ENCODE data around the gene UBTD2. TPM values are rescaled to one million over a fixed set of nuclear protein-coding genes. Genes with fewer than 3 reads are reported as not detected.
"Not testable (repeated sequence)": the region's sequence is repeated elsewhere in the genome, so short reads cannot be mapped to it uniquely, and the experiment has no call there.

UBTD2 gene
- total RNA-seq, 1 donor from 2014 or later: 81.9 TPM

DNA sequence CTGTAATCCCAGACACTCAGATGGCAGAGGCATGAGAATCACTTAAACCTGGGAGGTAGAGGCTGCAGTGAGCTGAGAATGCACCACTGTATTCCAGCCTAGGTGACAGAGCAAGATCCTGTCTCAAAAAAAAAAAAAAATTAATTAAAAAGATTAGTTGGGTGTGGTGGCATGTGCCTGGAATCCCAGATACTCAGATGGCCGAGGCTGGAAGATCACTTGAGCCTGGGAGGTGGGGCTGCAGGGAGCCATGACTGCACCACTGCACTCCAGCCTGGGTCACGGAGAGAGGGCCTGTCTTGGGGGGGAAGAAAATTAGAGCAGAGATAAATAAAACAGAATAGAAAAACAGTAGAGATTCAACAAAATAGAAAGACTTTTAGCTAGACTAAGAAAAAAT, 34.9 kb downstream of the UBTD2 start:
- DNase-seq: no peak

DNA sequence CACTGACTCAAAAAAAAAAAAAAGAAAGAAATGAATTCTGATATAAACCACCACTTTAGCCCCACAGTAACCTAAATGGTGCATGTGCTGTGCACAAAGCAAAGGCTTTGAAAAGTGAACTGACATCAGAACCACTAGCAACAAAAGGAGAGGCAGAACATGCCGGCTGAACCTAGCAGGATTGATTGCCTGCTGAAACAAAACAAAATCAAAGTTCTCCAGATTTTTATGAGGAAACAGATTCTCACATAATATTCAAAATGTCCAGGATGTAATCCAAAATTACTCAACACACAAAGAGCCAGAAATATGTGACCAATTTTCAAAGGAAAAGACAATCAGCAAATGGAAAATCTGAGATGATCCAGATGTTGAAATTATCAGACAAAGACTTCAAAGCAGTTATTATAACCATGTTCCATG, 37.9 kb downstream of the UBTD2 start:
- no peak for DNase-seq

DNA sequence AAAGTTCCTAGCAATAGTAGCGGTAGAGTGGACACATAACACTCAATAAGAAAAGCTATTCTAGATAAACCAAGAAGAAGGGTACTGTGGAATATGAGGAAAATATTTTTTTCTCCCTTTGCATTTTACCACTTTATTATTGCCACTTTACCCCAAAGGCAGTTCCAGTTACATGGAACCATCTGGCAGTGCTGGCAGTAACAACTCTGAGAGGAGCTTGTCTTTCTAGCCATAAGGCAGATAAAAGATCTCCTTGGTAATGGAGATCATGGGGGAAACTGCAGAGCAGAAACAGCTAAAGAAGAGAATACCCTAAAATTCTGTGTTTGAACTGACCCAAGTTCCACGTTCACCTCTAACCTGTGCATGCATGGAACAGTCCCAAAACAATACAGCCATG, 38.5 kb downstream of the UBTD2 start:
- no peak for DNase-seq

DNA sequence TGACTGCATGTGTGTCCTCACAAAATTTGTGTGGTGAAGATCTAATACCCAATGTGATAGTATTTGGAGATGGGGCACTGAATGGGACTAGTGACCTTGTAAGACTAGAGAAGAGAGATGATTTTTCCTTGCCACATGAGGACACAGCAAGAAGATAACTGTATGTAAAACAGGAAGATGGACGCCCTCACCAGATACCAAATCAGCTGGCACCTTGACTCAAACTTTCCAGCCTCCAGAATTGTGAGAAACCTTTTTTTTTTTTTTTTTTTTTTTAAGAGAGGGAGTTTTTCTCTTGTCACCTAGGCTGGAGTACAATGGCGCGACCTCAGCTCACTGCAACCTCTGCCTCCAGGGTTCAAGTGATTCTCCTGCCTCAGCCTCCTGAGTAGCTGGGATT, 40.3 kb downstream of the UBTD2 start:
- DNase-seq: no peak

DNA sequence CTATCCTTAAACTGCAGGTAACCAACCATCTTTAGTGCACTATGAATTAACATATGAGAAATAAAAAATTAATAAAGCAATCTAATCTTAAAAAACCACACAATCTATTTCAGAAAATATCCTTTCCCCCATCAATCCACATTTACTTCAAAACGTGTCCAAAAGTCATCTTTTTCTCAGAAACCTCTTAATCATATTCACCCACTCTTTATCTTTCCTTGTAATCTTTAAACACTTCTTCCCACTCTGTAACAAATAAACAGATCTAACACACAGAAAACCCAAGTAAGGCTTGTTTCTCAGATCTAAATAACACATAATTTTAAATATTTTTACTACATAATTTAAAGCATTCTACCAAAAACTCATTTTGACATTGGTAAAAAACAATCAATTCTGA, 45.2 kb downstream of the UBTD2 start:
- no peak for DNase-seq

DNA sequence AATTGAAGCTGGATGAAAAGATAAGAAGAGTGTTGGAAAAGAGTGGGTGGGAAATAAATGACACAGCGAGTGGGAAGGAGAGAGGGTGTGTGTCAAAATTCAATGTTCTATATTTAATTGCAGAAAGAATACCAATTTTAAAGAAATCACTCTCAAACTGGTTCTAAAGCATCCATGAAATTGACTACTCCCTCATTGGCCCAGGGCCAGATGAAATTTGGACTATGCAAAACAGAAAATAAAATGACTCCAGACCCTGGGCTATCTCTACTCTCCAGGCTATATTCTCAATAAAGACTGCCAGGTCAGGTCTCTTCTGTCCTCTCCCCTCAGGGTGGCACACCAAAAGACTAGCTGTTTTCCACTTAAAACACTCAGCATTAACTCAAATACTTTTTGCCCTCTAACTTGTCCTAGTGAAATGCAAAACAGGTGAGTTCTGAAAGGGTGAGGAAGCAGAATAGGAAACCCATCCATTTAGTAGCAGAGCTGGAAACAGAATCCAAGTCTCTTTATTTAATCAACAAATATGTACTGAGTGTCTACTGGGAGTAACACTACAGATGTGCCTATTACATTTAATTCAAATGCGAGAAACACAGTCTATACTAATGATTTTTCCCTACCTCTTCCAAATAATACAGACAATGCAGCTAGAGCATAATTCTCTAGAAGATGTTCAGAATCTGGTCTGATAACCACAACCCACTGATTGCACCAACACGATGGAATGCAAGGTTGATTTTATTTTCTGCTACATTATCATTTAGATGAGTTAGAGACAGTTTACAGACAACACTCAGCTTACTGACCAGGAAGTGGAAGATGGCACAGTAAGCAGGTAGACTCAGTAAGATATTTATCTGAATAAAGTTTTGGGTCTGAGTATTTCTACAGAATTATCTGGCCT, 47.5 kb downstream of the UBTD2 start:
- DNase-seq: no peak

DNA sequence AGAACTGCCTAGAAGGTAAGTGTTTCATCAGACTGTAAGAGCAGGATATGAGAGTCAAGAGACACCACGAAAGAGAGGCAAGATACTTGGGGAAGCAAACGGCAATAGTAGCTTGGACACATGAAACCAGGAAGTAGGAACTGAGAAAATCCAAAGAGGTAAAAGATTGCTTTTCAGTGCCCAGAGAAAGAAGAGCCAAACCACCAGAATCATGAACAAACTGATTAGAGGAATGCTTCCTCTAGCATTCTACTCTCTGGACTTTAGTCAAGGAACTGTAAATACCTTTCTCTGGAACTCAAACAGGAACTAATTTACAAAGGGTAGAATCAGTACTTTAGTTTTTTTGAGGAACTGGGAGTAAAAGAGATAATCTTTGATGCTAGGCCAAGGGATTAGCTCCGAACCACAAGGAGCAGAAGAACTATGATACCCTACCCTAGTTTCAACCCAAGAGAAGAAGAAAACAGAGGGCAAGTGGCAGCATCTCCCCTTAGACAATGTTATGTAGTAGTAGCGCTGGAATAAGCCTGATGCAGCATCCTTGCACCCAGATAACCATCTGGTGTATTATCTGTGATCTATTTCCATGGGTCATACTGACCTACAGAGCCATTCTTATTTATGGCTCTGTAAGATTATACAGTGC, 48.3 kb downstream of the UBTD2 start:
- no peak for DNase-seq

DNA sequence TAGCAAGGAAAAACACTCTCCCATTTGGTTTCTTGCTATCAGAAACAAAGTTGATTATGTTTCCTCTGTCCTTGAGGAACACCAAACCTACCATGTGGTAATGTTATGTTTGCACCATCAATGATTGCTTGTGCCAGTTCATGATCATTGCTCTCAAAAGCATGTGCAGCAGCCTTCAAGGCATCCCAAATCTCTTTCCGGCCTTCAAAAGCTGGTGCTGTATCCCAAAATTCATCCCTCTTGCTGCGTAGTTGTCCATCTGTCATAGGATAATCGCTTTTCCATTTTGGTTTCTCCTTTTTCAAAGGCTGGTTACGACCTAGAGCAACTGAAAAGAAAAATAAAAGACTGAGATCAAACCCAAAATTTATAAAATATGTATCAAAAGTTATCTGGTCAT, 49.5 kb downstream of the UBTD2 start:
- DNase-seq: no peak

DNA sequence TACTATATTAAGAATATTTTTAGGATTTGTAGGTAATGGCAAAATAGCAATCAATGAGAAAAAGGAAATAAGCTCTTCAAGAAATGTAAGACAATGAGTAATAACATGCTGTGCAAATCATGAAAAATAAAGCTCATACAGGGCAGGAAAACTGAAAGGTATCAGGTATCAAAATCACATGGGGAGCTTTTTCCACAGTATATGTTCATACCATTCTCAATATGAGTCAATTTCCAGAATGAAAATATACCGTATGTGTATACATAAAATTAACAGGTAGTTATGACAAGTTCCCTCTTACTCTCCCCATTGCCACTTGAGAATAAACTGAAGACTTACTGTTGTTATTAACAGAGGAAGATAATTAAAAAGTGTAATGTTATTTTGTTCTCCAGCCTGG, 53.7 kb downstream of the UBTD2 start:
- no peak for DNase-seq

DNA sequence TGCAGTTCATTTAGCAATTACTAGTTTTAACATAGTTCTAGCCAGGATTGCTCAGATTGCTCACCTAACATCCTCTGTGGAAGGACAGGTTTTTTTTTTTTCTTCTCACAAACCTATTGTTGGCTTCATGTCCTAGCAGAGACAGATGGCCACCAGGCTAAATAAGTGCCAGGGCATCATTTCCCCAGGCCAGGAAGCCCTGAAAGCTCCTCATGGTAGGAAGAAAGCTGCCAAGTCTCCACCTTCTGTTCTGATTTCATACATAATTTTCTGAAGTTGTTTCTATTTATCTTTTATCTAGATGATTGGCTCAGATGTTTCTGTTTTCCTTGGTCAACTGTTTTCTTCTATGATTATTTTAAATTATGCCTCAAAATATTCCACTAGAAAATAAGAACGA, 58.6 kb downstream of the UBTD2 start:
- no peak for DNase-seq

DNA sequence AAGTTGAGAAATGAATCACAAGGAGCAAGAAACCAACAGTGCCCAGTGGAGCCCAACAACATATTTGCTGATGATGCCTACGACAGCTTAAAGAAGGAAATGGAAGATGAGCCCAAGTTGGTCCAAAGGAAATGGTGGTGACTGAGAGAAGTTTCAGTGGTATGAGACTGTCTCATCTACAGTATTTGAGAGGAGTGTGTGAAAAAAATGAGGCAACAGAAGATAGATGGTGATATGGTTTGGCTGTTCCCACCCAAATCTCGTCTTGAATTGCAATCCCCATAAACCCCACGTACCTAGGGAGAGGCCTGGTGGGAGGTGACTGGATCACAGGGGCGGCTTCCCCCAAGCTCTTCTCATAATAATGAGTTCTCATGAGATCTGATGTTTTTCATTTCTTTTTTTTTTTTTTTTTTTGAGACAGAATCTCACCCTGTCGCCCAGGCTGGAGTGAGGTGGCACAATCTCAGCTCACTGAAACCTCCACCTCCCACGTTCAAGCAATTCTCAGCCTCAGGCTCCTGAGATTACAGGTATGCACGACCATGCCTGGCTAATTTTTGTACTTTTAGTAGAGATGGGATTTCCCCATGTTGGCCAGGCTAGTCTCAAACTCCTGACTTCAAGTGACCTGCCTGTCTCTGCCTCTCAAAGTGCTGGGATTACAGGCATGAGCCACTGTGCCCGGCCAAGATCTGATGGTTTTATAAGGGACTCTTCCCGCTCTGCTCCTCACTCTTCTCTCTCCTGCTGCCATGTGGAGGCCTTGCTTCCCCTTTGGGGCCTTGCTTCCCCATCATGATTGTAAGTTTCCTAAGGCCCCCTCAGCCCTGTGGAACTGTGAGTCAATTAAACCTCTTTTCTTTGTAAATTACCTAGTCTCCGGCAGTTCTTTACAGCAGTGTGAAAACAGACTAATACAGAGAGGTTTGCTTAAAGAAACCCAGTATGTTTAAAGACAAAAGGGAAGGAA, 59.4 kb downstream of the UBTD2 start:
- no peak for DNase-seq

DNA sequence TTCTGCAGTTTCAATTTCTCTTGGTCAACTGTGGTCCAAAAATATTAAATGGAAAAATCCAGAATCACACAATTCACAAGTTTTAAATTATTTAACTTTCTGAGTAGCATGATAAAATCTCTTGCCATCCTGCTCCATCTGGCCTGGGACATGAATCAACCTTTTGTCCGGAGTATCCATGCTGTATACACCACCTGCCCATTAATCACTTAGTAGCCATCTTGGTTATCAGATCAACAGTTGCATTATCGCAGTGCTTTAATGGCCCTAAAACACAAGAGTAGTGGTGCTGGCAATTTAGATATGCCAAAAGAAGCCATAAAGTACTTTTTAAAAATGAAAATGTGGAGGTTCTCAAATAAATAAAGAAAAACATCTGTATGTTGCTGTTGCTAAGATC, 64.3 kb downstream of the UBTD2 start:
- DNase-seq: no peak

DNA sequence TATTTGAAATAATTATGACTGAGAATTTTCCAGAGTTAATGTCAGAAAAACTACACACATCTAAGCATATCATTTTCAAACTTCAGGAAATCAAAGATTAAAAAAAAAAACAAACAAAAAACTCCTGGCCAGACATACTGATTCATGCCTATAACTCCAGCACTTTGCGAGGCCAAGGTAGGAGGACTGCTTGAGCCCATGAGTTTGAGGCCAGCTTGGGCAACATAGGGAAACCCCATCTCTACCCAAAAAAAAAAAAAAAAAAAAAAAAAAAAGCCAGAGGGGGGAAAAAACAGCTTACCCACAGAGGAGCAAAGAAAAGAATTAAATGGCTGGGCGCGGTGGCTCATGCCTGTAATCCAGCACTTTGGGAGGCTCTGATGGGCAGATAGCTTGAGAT, 67.2 kb downstream of the UBTD2 start:
- DNase-seq: no peak

DNA sequence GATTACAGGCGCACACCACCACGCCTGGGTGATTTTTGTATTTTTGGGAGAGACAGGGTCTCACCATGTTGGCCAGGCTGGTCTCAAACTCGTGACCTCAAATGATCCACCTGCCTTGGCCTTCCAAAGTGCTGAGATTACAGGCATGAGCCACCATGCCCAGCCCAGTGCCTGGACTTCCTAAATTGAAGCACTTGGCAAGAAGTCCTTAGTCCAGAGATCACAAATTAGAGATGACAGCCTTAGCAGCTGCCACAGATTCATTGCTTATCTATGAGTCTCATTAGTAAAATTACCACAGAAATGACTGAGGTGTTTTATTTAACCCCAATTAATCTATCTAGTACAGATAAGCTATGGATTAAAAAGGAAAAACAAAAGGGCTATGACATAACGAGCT, 70.4 kb downstream of the UBTD2 start:
- DNase-seq: no peak

DNA sequence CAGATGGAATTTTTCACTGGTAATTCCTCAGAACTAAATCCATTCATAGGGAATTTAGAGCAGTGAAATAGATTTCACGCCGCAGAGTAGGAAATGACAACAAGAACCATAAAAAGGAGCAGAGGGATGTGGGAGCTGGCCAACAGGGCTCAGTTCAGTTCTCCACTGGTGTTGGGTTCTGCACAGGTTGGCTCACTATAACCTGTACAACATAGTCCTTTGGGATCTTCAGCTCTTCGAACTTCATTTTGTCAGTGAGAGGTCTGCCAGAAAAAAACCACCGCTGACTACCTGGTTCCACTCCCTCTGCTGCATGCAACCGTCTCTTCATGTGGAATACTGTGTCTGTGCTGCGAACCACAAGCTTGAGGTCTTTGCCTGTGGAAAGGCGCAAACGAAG, 71.9 kb downstream of the UBTD2 start:
- DNase-seq: no peak

DNA sequence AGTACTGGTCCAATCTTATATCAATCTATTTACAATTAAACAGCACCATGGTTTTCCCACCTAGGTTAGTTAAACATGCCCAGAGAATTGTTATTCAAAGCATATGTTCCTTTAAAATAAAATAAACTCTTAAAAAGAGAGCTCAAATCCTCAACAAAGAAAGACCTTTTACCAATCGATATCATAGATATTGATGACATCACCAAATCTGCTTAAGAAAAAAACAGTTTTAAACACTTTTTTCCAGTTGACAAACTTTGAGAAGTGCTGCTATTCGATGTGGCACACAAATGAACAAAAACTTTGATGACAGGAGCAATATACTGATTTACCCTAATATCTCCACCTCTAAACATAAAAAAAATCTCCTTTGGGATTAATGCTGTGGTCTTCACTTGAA, 73.8 kb downstream of the UBTD2 start:
- DNase-seq: no peak

DNA sequence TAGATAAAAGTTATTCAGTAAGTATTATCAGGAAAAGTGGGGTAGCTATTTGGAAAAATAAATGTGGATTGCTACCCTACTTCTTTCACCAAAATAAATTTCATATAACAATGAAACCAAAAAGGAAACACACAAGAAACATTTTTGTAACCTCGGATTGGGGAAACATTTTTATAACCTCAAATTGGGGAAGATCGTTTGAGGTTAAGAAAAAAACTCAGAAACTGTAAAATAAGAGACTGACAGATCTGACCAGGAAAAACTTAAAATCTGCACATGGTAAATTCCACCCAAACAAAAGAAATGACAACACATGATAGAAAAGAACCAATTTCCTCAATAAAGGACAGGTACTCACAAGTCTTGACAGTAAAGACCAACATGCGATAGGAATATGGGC, 76.1 kb downstream of the UBTD2 start:
- DNase-seq: no peak

DNA sequence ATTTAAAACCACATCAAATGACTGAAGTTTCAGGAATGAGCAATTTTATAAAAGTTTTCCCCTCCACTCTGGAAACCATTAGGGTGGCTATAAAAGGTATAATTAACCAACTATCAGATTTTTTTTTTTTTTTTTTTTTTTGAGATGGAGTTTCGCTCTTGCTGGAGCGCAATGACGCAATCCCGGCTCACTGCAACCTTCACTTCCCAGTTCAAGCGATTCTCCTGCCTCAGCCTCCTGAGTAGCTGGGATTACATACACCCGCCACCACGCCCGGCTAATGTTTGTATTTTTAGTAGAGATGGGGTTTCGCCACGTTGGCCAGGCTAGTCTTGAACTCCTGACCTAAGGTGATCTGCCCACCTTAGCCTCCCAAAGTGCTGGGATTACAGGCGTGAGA, 77.6 kb downstream of the UBTD2 start:
- DNase-seq: not testable (repeated sequence)

DNA sequence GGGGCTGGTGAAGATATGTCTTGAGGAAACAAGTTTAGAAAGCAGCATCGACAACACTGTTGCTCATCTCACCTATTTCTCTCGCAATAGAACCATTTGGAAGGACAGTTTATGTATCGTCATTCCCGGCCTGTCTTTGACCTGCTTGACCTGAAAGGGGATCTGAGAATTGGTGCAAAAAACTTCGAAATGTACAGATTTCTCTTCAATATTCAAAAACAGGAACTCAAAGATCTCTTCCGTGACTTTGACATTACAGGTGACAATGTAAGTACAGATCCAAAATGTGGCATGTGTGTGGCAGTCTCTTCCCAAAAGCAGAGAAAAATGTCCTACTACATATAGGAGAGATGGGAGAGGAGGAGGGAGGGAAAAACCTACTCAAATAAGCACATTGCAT, 83.1 kb downstream of the UBTD2 start:
- no peak for DNase-seq

DNA sequence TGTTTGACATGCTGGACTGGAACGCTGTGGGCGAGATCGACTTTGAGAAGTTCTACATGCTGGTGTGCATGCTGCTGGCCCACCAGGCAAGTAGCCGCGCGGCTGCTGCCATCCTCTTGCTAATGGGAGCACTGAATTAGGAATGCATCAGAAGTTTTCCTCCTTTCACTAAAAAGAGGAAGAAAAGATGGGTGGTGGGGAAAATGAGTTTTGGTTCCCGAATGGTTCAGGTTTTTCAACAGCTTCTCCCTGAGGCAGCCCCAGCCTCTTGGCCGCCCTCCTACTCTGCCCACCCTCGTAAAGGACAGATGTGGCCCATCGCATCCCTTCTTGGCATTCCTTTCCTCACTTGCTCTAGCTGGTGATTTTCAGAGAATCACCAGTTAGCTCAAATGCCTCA, 84.1 kb downstream of the UBTD2 start:
- no peak for DNase-seq

DNA sequence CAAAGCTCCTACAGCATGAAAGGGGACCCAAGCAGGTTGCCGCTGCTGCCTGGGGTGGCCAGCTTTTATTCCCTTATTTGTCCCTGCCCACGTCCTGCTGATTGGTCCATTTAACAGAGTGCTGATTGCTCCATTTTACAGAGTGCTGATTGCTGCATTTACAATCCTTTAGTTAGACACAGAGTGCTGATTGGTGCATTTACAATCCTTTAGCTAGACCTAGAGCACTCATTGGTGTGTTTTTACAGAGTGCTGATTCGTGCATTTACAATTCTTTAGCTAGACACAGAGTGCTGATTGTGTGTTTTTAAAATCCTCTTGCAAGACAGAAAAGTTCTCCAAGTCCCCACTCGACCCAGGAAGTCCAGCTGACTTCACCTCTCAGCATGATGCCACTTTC, 85.8 kb downstream of the UBTD2 start:
- DNase-seq: not testable (repeated sequence)

DNA sequence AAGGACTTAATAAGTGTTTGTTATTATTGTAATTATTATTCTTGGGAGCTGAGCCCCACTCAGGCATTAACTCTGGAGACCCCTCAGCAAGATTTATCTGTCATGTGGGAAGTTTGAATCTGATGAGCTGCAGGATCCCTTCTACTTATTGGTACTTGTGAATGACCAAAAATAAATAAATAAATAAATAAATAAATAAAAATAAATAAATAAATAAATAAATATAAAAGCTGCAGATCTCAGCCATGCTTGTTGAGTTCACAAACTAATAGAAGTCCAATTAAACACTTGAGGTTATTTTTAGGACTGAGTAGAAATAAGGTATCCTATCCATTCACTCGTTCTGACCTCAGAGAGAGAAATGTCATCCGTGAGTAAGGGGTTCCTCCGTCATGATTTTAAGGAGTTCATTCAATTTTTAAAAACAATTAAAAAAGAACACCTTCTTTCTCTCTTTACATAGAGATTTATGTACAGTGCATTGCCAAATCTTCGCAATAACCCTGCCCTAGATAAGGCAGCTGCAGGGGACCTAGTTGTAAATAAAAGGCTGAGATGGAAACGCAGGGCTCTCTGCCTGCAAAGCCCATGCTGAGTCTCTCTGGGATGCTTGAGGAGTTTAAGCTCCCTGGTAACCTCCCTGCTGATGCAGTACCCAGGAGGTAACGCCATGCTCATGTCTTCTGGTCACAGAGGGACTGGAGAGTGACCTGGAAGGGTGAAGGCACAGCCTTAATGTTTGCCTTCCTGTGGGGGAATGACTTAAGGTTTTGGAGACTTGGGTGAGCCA, 88.4 kb downstream of the UBTD2 start:
- DNase-seq: no peak

Data from occipital lobe (tissue), 2 donors.